CD4-positive, alpha-beta T cell treated with Interferon alpha-2 for 1 hour (primary cell): ENCODE measurements around the gene INO80E.

ENCODE experiments used
- DNase-seq, 2 donors: peaks; one replicate each; pipeline ENCODE4 v3.0.0-alpha.2; 2020 to 2022

Gene INO80E

GRCh38 chr16:29993191-29993902, 2.7 kb upstream of the INO80E start:
- no peak for DNase-seq

- no peak for DNase-seq
Observed at GRCh38 chr16:29993903-29994599, 2.0 kb upstream of the INO80E start.

GRCh38 chr16:29994600-29995323, 1.3 kb upstream of the INO80E start:
- DNase-seq: no peak

GRCh38 chr16:29995324-29995910, 624 bp upstream of the INO80E start, which contains the start of gene HIRIP3:
HIRIP3 (minus strand) TSS chr16:29995617; CDS start chr16:29995605, 12 bp downstream.
- DNase-seq: peak; percentile 86 to 90

GRCh38 chr16:29996766-29997250, 767 bp downstream of the INO80E start:
- no peak for DNase-seq

GRCh38 chr16:29999605-30000004, 3.6 kb downstream of the INO80E start:
- no peak for DNase-seq

GRCh38 chr16:30000735-30001631, 4.9 kb downstream of the INO80E start:
- DNase-seq: no peak

- DNase-seq: no peak
Observed at GRCh38 chr16:30002614-30003346, 6.7 kb downstream of the INO80E start.

- no peak for DNase-seq
Observed at GRCh38 chr16:30003670-30004423, 7.8 kb downstream of the INO80E start.

GRCh38 chr16:30004424-30004776, 8.4 kb downstream of the INO80E start:
- no peak for DNase-seq

- DNase-seq: no peak
Observed at GRCh38 chr16:30004811-30005242, 8.8 kb downstream of the INO80E start.

- peak; percentile 42 to 57 for DNase-seq
Observed at GRCh38 chr16:30005341-30006094, 9.5 kb downstream of the INO80E start.

- DNase-seq: no peak
Observed at GRCh38 chr16:30006095-30006473, 10.0 kb downstream of the INO80E start.

- DNase-seq: no peak
Observed at GRCh38 chr16:30006659-30007377, 10.8 kb downstream of the INO80E start.

GRCh38 chr16:30007378-30007895, 11.4 kb downstream of the INO80E start:
- no peak for DNase-seq

- no peak for DNase-seq
Observed at GRCh38 chr16:30009085-30009862, 13.2 kb downstream of the INO80E start.

GRCh38 chr16:30009990-30010843, 14.2 kb downstream of the INO80E start:
- DNase-seq: no peak
